HEK293 (cell line): Measurements from ENCODE around the gene CKS1B.
A peak's percentile ranks its signal among the peaks of the same experiment; 100 is the strongest.

Experiments
- CTCF ChIA-PET: fragments of 350-600 bp; formaldehyde crosslinking; extraction: SDS; loops from one replicate; lab custom pipeline; 2021; ENCODE audit warnings: antibody characterized with exemption; lab: Yijun Ruan, JAX
- POLR2A ChIA-PET: fragments of 300-600 bp; formaldehyde crosslinking; extraction: SDS; loops from one replicate; lab custom pipeline; 2020; ENCODE audit warnings: antibody characterized with exemption, inconsistent platforms; lab: Yijun Ruan, JAX
- H3K27ac ChIP-seq: fragments of 200-500 bp; sonication (Bioruptor generic); 2 replicates; pipeline ENCODE4 v1.5.1; 2014; ENCODE audit warnings: low read depth, low read length, control low read depth, inconsistent platforms; ENCODE audit errors: extremely low read depth
- H3K36me3 ChIP-seq, 2 experiments: fragments of 200-500 bp in 1 of 2; sonication (Bioruptor generic) in 1 of 2; 1 replicate in 1 of 2; 2 replicates in 1 of 2; pipeline ENCODE4 v1.5.1; 2014 to 2017; ENCODE audit warnings: inconsistent platforms in 2 of 2, low read length in 2 of 2; ENCODE audit not compliant: control insufficient read depth in 2 of 2, insufficient read depth in 1 of 2
- H3K4me1 ChIP-seq: fragments of 200-500 bp; sonication (Bioruptor generic); 2 replicates; pipeline ENCODE4 v1.5.1; 2014; ENCODE audit warnings: mild to moderate bottlenecking, low read length, inconsistent platforms; ENCODE audit not compliant: control insufficient read depth, insufficient read depth
- H3K4me3 ChIP-seq: 2 replicates; pipeline ENCODE4 v1.5.1; 2011; ENCODE audit warnings: low read depth, mild to moderate bottlenecking, control low read depth, low read length, moderate library complexity
- H3K9me3 ChIP-seq: fragments of 200-500 bp; sonication (Bioruptor generic); 2 replicates; pipeline ENCODE4 v1.5.1; 2014; ENCODE audit warnings: low read depth, low read length, inconsistent platforms; ENCODE audit not compliant: control insufficient read depth, insufficient read depth
- ATF2 ChIP-seq: fragments of 450-650 bp; formaldehyde crosslinking; IDR thresholded peaks from 2 replicates; pipeline ENCODE4 v1.5.1; 2016; ENCODE audit warnings: missing biosample characterization, missing genetic modification characterization, low read depth
- EGR2 ChIP-seq: fragments of 450-650 bp; formaldehyde crosslinking; IDR thresholded peaks from 2 replicates; pipeline ENCODE4 v1.5.1; 2016; ENCODE audit warnings: low read depth, missing biosample characterization, missing genetic modification characterization
- ELK4 ChIP-seq: IDR thresholded peaks from 2 replicates; pipeline ENCODE4 v1.6.1; 2011; ENCODE audit warnings: mild to moderate bottlenecking, low read depth, low read length, borderline replicate concordance
- HOXD13 ChIP-seq: sonication (generic); formaldehyde crosslinking; IDR thresholded peaks from 2 replicates; pipeline ENCODE4 v1.8.0; 2022; ENCODE audit warnings: missing genetic modification reagents, borderline replicate concordance
- IKZF3 ChIP-seq: fragments of 450-650 bp; IDR thresholded peaks from 2 replicates; pipeline ENCODE4 v1.5.0; 2018; ENCODE audit warnings: missing biosample characterization, mild to moderate bottlenecking, missing genetic modification characterization, moderate library complexity
- MYNN ChIP-seq: fragments of 450-650 bp; formaldehyde crosslinking; IDR thresholded peaks from 2 replicates; pipeline ENCODE4 v1.5.1; 2016; ENCODE audit warnings: missing biosample characterization, missing genetic modification characterization, borderline replicate concordance
- PRDM1 ChIP-seq: fragments of 450-650 bp; formaldehyde crosslinking; IDR thresholded peaks from 2 replicates; pipeline ENCODE4; 2016; ENCODE audit warnings: missing biosample characterization, missing genetic modification characterization
- SP3 ChIP-seq: fragments of 450-650 bp; formaldehyde crosslinking; IDR thresholded peaks from 2 replicates; pipeline ENCODE4 v1.5.1; 2016; ENCODE audit warnings: missing biosample characterization, missing genetic modification characterization
- ZBTB17 ChIP-seq: fragments of 450-650 bp; formaldehyde crosslinking; IDR thresholded peaks from 2 replicates; pipeline ENCODE4 v1.5.1; 2016; ENCODE audit warnings: missing biosample characterization, missing genetic modification characterization
- ZNF169 ChIP-seq: fragments of 450-650 bp; formaldehyde crosslinking; IDR thresholded peaks from 2 replicates; pipeline ENCODE4 v1.5.1; 2016; ENCODE audit warnings: missing biosample characterization, missing genetic modification characterization
- ZNF19 ChIP-seq: fragments of 450-650 bp; formaldehyde crosslinking; IDR thresholded peaks from 2 replicates; pipeline ENCODE4; 2016; ENCODE audit warnings: missing biosample characterization, missing genetic modification characterization, low read depth
- ZNF248 ChIP-seq: fragments of 450-650 bp; formaldehyde crosslinking; IDR thresholded peaks from 2 replicates; pipeline ENCODE4 v1.5.1; 2017; ENCODE audit warnings: missing biosample characterization, missing genetic modification characterization
- ZNF341 ChIP-seq: fragments of 450-650 bp; formaldehyde crosslinking; IDR thresholded peaks from 2 replicates; pipeline ENCODE4; 2016; ENCODE audit warnings: low read depth, missing biosample characterization, missing genetic modification characterization
- ZNF354C ChIP-seq: fragments of 450-650 bp; formaldehyde crosslinking; IDR thresholded peaks from 2 replicates; pipeline ENCODE4 v1.5.1; 2016; ENCODE audit warnings: missing biosample characterization, missing genetic modification characterization, low read depth, borderline replicate concordance
- ZNF48 ChIP-seq: fragments of 450-650 bp; formaldehyde crosslinking; IDR thresholded peaks from 2 replicates; pipeline ENCODE4 v1.5.1; 2016; ENCODE audit warnings: missing biosample characterization, missing genetic modification characterization
- ZNF513 ChIP-seq: fragments of 450-650 bp; IDR thresholded peaks from 2 replicates; pipeline ENCODE4 v1.5.1; 2018; ENCODE audit warnings: missing biosample characterization, missing genetic modification characterization
- ZNF654 ChIP-seq: fragments of 450-650 bp; formaldehyde crosslinking; IDR thresholded peaks from 2 replicates; pipeline ENCODE4 v1.5.1; 2016; ENCODE audit warnings: low read depth, missing biosample characterization, missing genetic modification characterization
- ZNF658 ChIP-seq: fragments of 450-650 bp; formaldehyde crosslinking; IDR thresholded peaks from 2 replicates; pipeline ENCODE4; 2016; ENCODE audit warnings: missing biosample characterization, missing genetic modification characterization
- TF ChIP-seq, protein P1 (sequence below): fragments of 450-650 bp; formaldehyde crosslinking; IDR thresholded peaks from 2 replicates; pipeline ENCODE4 v1.5.1; 2017; ENCODE audit warnings: missing biosample characterization, mild to moderate bottlenecking, missing genetic modification characterization, moderate library complexity
- TF ChIP-seq, protein P2 (sequence below): fragments of 450-650 bp; formaldehyde crosslinking; IDR thresholded peaks from 2 replicates; pipeline ENCODE4 v1.5.1; 2016; ENCODE audit warnings: missing biosample characterization, missing genetic modification characterization
- TF ChIP-seq, protein P3 (sequence below): fragments of 450-650 bp; formaldehyde crosslinking; IDR thresholded peaks from 2 replicates; pipeline ENCODE4 v1.5.1; 2016; ENCODE audit warnings: missing biosample characterization, missing genetic modification characterization

The CKS1B gene

DNA sequence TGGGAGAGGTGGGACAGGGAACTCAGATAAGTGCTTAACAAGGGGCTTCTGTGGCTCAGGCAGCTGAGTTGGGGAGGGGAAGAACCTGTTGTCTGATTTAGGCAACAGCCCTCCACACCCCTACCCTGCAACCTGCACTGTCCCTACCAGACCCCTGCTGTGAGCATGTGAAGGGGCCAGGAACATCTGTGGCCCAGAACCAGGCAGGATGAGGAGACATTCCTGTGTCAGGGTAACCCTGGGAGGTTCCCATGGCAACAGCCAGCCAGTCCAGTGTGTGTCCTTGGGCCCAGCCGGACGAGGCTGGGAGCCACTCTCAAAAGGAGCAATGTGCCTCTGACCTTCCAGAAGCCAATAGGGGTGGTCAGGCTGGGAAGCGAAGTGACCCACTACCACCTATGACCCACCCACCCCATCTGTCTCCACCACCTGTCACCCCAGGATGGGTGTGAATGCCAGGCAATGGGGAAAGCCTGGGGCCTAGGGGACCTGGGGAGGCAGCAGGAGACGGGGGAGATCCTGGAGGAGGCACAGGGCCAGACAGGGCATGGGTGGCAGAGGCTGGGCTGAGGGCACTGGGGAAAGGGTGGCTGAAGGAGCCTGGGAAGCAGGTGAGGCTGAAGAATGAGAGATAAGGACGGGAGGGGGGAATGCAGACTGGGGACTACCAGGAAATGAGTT is 33.0 kb upstream of the CKS1B start:
- ChIA-PET CTCF (interaction anchor here (1.5 kb wide), 1 partner anchor 382 kb away, joined by 5 read pairs; no protein-coding TSS in a partner anchor), POLR2A (no interaction called here)
- no peaks in the 10 kb centered on the region for H3K4me1 ChIP-seq
- peak; percentile 76 for TF ChIP-seq MYNN (tag by site-specific recombination)
- no peak for TF ChIP-seq ZNF19 (tag by site-specific recombination)
- TF ChIP-seq SP3 (tag by site-specific recombination), result no peak
- TF ChIP-seq ZNF48 (tag by site-specific recombination), result no peak
- no peak for TF ChIP-seq ZNF658 (tag by site-specific recombination)
- TF ChIP-seq, protein P1, sequence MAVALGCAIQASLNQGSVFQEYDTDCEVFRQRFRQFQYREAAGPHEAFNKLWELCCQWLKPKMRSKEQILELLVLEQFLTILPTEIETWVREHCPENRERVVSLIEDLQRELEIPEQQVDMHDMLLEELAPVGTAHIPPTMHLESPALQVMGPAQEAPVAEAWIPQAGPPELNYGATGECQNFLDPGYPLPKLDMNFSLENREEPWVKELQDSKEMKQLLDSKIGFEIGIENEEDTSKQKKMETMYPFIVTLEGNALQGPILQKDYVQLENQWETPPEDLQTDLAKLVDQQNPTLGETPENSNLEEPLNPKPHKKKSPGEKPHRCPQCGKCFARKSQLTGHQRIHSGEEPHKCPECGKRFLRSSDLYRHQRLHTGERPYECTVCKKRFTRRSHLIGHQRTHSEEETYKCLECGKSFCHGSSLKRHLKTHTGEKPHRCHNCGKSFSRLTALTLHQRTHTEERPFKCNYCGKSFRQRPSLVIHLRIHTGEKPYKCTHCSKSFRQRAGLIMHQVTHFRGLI (tag by site-specific recombination), result no peak
- TF ChIP-seq, protein P2, sequence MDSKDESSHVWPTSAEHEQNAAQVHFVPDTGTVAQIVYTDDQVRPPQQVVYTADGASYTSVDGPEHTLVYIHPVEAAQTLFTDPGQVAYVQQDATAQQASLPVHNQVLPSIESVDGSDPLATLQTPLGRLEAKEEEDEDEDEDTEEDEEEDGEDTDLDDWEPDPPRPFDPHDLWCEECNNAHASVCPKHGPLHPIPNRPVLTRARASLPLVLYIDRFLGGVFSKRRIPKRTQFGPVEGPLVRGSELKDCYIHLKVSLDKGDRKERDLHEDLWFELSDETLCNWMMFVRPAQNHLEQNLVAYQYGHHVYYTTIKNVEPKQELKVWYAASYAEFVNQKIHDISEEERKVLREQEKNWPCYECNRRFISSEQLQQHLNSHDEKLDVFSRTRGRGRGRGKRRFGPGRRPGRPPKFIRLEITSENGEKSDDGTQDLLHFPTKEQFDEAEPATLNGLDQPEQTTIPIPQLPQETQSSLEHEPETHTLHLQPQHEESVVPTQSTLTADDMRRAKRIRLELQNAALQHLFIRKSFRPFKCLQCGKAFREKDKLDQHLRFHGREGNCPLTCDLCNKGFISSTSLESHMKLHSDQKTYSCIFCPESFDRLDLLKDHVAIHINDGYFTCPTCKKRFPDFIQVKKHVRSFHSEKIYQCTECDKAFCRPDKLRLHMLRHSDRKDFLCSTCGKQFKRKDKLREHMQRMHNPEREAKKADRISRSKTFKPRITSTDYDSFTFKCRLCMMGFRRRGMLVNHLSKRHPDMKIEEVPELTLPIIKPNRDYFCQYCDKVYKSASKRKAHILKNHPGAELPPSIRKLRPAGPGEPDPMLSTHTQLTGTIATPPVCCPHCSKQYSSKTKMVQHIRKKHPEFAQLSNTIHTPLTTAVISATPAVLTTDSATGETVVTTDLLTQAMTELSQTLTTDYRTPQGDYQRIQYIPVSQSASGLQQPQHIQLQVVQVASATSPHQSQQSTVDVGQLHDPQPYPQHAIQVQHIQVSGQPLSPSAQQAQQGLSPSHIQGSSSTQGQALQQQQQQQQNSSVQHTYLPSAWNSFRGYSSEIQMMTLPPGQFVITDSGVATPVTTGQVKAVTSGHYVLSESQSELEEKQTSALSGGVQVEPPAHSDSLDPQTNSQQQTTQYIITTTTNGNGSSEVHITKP (tag by site-specific recombination), result peak; percentile 17; the same call in 1 of the 2 replicates
- peaks cover 0 to 8% of the 10 kb centered on the region in 2 experiments; a peak in 1 of 3 replicates for H3K36me3 ChIP-seq
- no peak overlapping the region for H3K27ac ChIP-seq
- H3K9me3 ChIP-seq, result no peaks in the 10 kb centered on the region
- H3K4me3 ChIP-seq, result no peak overlapping the region

DNA sequence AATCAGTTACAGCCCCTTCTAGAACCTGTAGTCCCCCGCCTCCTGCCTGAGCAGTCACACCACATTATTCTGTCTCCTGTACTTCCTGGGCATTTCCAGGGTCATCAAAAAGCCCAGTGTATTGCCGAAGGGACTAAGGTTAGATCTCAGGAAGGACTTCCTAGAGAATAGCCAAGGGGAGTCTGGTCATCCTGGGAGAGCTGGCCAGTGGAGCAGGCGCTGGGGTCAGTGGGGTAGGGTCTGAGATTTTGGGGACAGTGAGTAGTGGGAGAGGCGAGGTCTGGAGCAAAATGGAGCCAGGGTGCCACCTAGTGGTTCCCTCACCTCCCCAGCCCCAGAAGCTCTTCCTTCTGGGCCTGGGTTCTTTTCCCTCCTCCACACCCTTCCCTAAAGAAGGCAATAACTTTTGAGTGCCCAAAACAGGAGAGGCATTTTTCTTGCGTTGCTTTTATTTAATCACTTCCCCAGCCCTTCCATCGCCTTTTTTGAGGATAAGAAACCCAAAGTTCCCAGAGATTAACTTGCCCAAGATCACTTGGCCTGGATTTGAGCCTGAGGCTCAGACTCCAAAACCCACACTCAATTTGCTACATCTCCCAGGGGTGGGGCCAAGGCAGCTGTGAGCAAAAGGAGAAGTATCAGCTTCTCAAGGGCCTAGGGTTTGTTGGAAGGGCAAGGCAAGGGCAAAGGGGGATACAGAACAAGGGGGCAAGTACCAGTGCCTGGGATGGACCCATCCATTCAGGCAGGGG is 30.7 kb upstream of the CKS1B start:
- Histone ChIP-seq H3K4me3 (no peak overlapping the region), H3K9me3 (no peaks in the 10 kb centered on the region), H3K4me1 (no peaks in the 10 kb centered on the region), H3K36me3 (peaks cover 0 to 20% of the 10 kb centered on the region in 2 experiments; a peak in 1 of 3 replicates), H3K27ac (no peak overlapping the region)
- ChIA-PET CTCF (interaction anchor here (0.5 to 1.6 kb wide), 18 partner anchors 23 to 1821 kb away, joined by 3 to 7 read pairs (median 3); no protein-coding TSS in a partner anchor), POLR2A (no interaction called here)
- TF ChIP-seq ELK4, result no peak
- no peak for TF ChIP-seq ZNF248 (tag by site-specific recombination)
- no peak for TF ChIP-seq ATF2 (tag by site-specific recombination)
- TF ChIP-seq ZNF354C, result no peak
- TF ChIP-seq HOXD13 (CRISPR knock-in tag), result no peak
- peak; percentile 26; the same call in 1 of the 2 replicates for TF ChIP-seq ZBTB17 (tag by site-specific recombination)
- peak; percentile 93 for TF ChIP-seq ZNF654 (tag by site-specific recombination)
- no peak for TF ChIP-seq ZNF169 (tag by site-specific recombination)
- TF ChIP-seq ZNF513, result no peak
- no peak for TF ChIP-seq EGR2 (tag by site-specific recombination)
- TF ChIP-seq PRDM1 (tag by site-specific recombination), result no peak
- TF ChIP-seq, protein P3, sequence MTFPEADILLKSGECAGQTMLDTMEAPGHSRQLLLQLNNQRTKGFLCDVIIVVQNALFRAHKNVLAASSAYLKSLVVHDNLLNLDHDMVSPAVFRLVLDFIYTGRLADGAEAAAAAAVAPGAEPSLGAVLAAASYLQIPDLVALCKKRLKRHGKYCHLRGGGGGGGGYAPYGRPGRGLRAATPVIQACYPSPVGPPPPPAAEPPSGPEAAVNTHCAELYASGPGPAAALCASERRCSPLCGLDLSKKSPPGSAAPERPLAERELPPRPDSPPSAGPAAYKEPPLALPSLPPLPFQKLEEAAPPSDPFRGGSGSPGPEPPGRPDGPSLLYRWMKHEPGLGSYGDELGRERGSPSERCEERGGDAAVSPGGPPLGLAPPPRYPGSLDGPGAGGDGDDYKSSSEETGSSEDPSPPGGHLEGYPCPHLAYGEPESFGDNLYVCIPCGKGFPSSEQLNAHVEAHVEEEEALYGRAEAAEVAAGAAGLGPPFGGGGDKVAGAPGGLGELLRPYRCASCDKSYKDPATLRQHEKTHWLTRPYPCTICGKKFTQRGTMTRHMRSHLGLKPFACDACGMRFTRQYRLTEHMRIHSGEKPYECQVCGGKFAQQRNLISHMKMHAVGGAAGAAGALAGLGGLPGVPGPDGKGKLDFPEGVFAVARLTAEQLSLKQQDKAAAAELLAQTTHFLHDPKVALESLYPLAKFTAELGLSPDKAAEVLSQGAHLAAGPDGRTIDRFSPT (tag by site-specific recombination), result no peak
- no peak for TF ChIP-seq ZNF341 (tag by site-specific recombination)
- peak; percentile 42; the same call in 1 of the 2 replicates for TF ChIP-seq IKZF3
